ACHN (cell line): ENCODE data around the gene USP17L22.
"Not testable (repeated sequence)": the region's sequence is repeated elsewhere in the genome, so short reads cannot be mapped to it uniquely, and the experiment has no call there.

ENCODE experiments used
- DNase-seq: peaks from one replicate; pipeline ENCODE4 v3.0.0-alpha.2; 2015
- in situ Hi-C: cut with HindIII; loops from 2 replicates; pipeline ENCODE4 v1.10.0; 2017; ENCODE audit warnings: low sequenced_read_pairs, low pct_ligation_motif_present, low pct_unique_long_range_greater_than_20kb

Gene USP17L22

GRCh38 chr4:9267319-9267718 is at the start of gene USP17L22:
USP17L22 (plus strand) TSS chr4:9267619; CDS start chr4:9267619, 0 bp downstream.
- DNase-seq, in situ Hi-C loops: not testable (repeated sequence)

- DNase-seq, in situ Hi-C loops: not testable (repeated sequence)
These were observed 47.6 kb upstream of the USP17L22 start, which contains the start of gene USP17L12 for GRCh38 chr4:9219852-9220251. USP17L12 (plus strand) TSS chr4:9220152; CDS start chr4:9220152, 0 bp downstream.

GRCh38 chr4:9224596-9224995 is 42.8 kb upstream of the USP17L22 start, which contains the start of gene USP17L13:
USP17L13 (plus strand) TSS chr4:9224896; CDS start chr4:9224896, 0 bp downstream.
- not testable (repeated sequence) for DNase-seq

GRCh38 chr4:9230249-9230648 is 37.2 kb upstream of the USP17L22 start:
- DNase-seq, in situ Hi-C loops: not testable (repeated sequence)

More at GRCh38 chr4:9224596-9224995, 42.8 kb upstream of the USP17L22 start, which contains the start of gene USP17L13:
- in situ Hi-C loops: not testable (repeated sequence)

GRCh38 chr4:9234085-9234484 is 33.3 kb upstream of the USP17L22 start, which contains the start of gene USP17L15:
USP17L15 (plus strand) TSS chr4:9234385; CDS start chr4:9234385, 0 bp downstream.
- DNase-seq, in situ Hi-C loops: not testable (repeated sequence)

GRCh38 chr4:9238461-9238860 is 29.0 kb upstream of the USP17L22 start:
- DNase-seq, in situ Hi-C loops: not testable (repeated sequence)

- DNase-seq, in situ Hi-C loops: not testable (repeated sequence)
These were observed 23.8 kb upstream of the USP17L22 start, which contains the start of gene USP17L17 for GRCh38 chr4:9243579-9243978. USP17L17 (plus strand) TSS chr4:9243879; CDS start chr4:9243879, 0 bp downstream.

- in situ Hi-C loops, DNase-seq: not testable (repeated sequence)
These were observed 19.3 kb upstream of the USP17L22 start, which contains the start of gene USP17L18 for GRCh38 chr4:9247953-9248680. USP17L18 (plus strand) TSS chr4:9248630; CDS start chr4:9248630, 0 bp downstream.

- DNase-seq, in situ Hi-C loops: not testable (repeated sequence)
These were observed 14.3 kb upstream of the USP17L22 start, which contains the start of gene USP17L19 for GRCh38 chr4:9253078-9253477. USP17L19 (plus strand) TSS chr4:9253378; CDS start chr4:9253378, 0 bp downstream.

- in situ Hi-C loops: not testable (repeated sequence)
These were observed 9.6 kb upstream of the USP17L22 start, which contains the start of gene USP17L20 for GRCh38 chr4:9257824-9258223. USP17L20 (plus strand) TSS chr4:9258124; CDS start chr4:9258124, 0 bp downstream.

GRCh38 chr4:9262572-9262971 is 4.8 kb upstream of the USP17L22 start, which contains the start of gene USP17L21:
USP17L21 (plus strand) TSS chr4:9262872; CDS start chr4:9262872, 0 bp downstream.
- in situ Hi-C loops, DNase-seq: not testable (repeated sequence)

More at GRCh38 chr4:9257824-9258223, 9.6 kb upstream of the USP17L22 start, which contains the start of gene USP17L20:
- not testable (repeated sequence) for DNase-seq

- DNase-seq, in situ Hi-C loops: not testable (repeated sequence)
These were observed 4.3 kb downstream of the USP17L22 start for GRCh38 chr4:9271719-9272118.
